ENCODE results near the gene CACNA1B. TPM values are rescaled to one million over a fixed set of nuclear protein-coding genes. Genes with fewer than 3 reads are reported as not detected.

The CACNA1B gene
- total and polyA plus RNA-seq, 9 of the 15 experiments (the other 6 are each of a cell fraction or from before 2014, with no cell fraction given): 0.01 to 0.04 TPM; not detected in 7

GRCh38 chr9:137924169-137924568 lies 46.6 kb downstream of the CACNA1B start:
- H3K27ac ChIP-seq (ENCODE audit: extremely low read depth, low read depth, low read length): no peak overlapping the region
- intact Hi-C loops (cut with micrococcal nuclease) (no loop called here), in situ Hi-C loops (cut with MboI) (no loop called here)
- H3K4me3 ChIP-seq: no peak overlapping the region
- no peaks in the 10 kb centered on the region for H4K20me1 ChIP-seq (replicated peaks; ENCODE audit: control insufficient read depth, insufficient read depth, low read length)
- no TSS peak for BruUV-seq (replicated peaks)
- CTCF ChIA-PET (ENCODE audit: low intra/inter-chr PET ratio): no interaction called here
- no peak overlapping the region for H3K9ac ChIP-seq (ENCODE audit: insufficient read depth in 1 of 2, low read depth in 2 of 2, low read length in 2 of 2)
- POLR2A ChIA-PET: no interaction called here
- ATAC-seq (no peak), FAIRE-seq (no peak), DNase-seq (ENCODE audit: extremely low read depth in 1 of 4, low spot score in 3 of 4) (no peak)
- H3K9me3 ChIP-seq (replicated peaks; ENCODE audit: control insufficient read depth, insufficient read depth, low read depth, low read length): no peaks in the 10 kb centered on the region
- H3K79me2 ChIP-seq (ENCODE audit: control insufficient read depth, insufficient read depth, low read length): no peaks in the 10 kb centered on the region
- no peaks in the 10 kb centered on the region for H3K4me1 ChIP-seq (replicated peaks in 1 of 2; ENCODE audit: control insufficient read depth in 2 of 2, insufficient read depth in 2 of 2, low read length in 2 of 2)
- no peak overlapping the region for H2AFZ ChIP-seq (ENCODE audit: low read depth, low read length)
- H3K27me3 ChIP-seq (ENCODE audit: control insufficient read depth in 2 of 2, insufficient read depth in 2 of 2, low read length in 2 of 2): peaks cover 0 to 21% of the 10 kb centered on the region in 2 experiments; a peak in 3 of 5 replicates
- no peak overlapping the region for H3K4me2 ChIP-seq (ENCODE audit: insufficient read depth, low read length)
- no peaks in the 10 kb centered on the region for H3K9me1 ChIP-seq (ENCODE audit: control insufficient read depth, insufficient read depth, low read length)
- 0% methylated on average over 2 of the region's 2 CpGs for WGBS (ENCODE audit: insufficient coverage, low coverage, missing lambda C conversion rate)
- no peaks in the 10 kb centered on the region for H3K36me3 ChIP-seq (ENCODE audit: control insufficient read depth, insufficient read depth, low read length)
- TF ChIP-seq CTCFL (IDR thresholded peaks at IDR 0.05; ENCODE audit: borderline replicate concordance, insufficient read depth, low read depth, low read length, poor library complexity, severe bottlenecking): no peak
- no peak for TF ChIP-seq ZNF830 (CRISPR knock-in tag; IDR thresholded peaks at IDR 0.05)
- TF ChIP-seq NFYB (IDR thresholded peaks at IDR 0.05; ENCODE audit: extremely low read depth, insufficient read length): no peak
- no peak for TF ChIP-seq ZNF436 (CRISPR knock-in tag; IDR thresholded peaks at IDR 0.05)
- TF ChIP-seq KDM4B (IDR thresholded peaks at IDR 0.05; ENCODE audit: borderline replicate concordance in 2 of 2, low read depth in 1 of 2): no peak
- TF ChIP-seq, protein P1, sequence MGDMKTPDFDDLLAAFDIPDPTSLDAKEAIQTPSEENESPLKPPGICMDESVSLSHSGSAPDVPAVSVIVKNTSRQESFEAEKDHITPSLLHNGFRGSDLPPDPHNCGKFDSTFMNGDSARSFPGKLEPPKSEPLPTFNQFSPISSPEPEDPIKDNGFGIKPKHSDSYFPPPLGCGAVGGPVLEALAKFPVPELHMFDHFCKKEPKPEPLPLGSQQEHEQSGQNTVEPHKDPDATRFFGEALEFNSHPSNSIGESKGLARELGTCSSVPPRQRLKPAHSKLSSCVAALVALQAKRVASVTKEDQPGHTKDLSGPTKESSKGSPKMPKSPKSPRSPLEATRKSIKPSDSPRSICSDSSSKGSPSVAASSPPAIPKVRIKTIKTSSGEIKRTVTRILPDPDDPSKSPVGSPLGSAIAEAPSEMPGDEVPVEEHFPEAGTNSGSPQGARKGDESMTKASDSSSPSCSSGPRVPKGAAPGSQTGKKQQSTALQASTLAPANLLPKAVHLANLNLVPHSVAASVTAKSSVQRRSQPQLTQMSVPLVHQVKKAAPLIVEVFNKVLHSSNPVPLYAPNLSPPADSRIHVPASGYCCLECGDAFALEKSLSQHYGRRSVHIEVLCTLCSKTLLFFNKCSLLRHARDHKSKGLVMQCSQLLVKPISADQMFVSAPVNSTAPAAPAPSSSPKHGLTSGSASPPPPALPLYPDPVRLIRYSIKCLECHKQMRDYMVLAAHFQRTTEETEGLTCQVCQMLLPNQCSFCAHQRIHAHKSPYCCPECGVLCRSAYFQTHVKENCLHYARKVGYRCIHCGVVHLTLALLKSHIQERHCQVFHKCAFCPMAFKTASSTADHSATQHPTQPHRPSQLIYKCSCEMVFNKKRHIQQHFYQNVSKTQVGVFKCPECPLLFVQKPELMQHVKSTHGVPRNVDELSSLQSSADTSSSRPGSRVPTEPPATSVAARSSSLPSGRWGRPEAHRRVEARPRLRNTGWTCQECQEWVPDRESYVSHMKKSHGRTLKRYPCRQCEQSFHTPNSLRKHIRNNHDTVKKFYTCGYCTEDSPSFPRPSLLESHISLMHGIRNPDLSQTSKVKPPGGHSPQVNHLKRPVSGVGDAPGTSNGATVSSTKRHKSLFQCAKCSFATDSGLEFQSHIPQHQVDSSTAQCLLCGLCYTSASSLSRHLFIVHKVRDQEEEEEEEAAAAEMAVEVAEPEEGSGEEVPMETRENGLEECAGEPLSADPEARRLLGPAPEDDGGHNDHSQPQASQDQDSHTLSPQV (IDR thresholded peaks at IDR 0.05): no peak
- TF ChIP-seq FUS (optimal IDR thresholded peaks at IDR 0.05; ENCODE audit: low read depth, low read length): no peak
- no peak for TF ChIP-seq ZSCAN32 (CRISPR knock-in tag; IDR thresholded peaks at IDR 0.05)
- TF ChIP-seq PHF20 (IDR thresholded peaks at IDR 0.05; ENCODE audit: partially characterized antibody): no peak
- TF ChIP-seq ELK3 (CRISPR knock-in tag; IDR thresholded peaks at IDR 0.05): no peak
- no peak for TF ChIP-seq ZNF780A (CRISPR knock-in tag; IDR thresholded peaks at IDR 0.05)
- TF ChIP-seq SAP30 (IDR thresholded peaks at IDR 0.05; ENCODE audit: borderline replicate concordance, insufficient read depth, low read depth, low read length, poor library complexity, severe bottlenecking): no peak
